ENCODE measurements around the gene ULK4.

DNA sequence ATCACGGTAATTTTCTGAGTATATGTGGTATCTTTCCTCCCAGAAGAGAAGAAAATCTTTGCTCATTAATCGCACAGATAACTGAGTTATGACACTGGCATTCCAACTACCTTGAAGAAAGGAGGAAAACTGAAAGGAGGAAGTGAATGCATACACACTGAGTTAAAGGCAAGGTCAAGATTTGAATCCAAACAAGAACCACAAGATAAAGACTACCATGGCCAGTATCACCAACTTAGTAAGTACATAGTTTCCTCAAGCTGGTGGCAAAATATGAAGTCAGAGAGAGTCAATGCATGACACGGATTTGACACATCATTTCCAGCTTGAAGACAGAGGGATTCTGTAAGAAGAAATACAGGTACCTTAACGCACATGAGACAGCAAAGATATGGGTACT lies 287.5 kb downstream of the ULK4 start:
- TF ChIP-seq POLR2A (IDR thresholded peaks at IDR 0.05) (no peak), CTCF (IDR thresholded peaks at IDR 0.05 in 4 of 5, conservative IDR thresholded peaks at IDR 0.05 in 1 of 5) (no peak)

Data from gastrocnemius medialis (tissue), 4 donors.